GM12892 (cell line): ENCODE data around the gene NDRG4.

Source experiments
- DNase-seq: peaks from one replicate; pipeline ENCODE4 v3.0.0; 2011; ENCODE audit not compliant: insufficient read length
- FAIRE-seq: peaks from 2 replicates; lab custom pipeline; 2011; peaks lifted over from hg19 to GRCh38; lab: Jason Lieb, UNC
- POLR2A ChIP-seq: IDR thresholded peaks from 2 replicates; pipeline ENCODE4 v1.6.1; 2011; ENCODE audit warnings: low read depth, low read length, control low read depth
- POLR2AphosphoS5 ChIP-seq: IDR thresholded peaks from 2 replicates; pipeline ENCODE4 v1.6.1; 2011; ENCODE audit warnings: low read depth, low read length, control low read depth
- TAF1 ChIP-seq: IDR thresholded peaks from 2 replicates; pipeline ENCODE4 v1.6.1; 2011; ENCODE audit warnings: low read depth, mild to moderate bottlenecking, control low read depth, low read length, borderline replicate concordance

Gene NDRG4

GRCh38 chr16:58467905-58468304 is 32.0 kb upstream of the NDRG4 start:
- DNase-seq: no peak
- FAIRE-seq: no peak
- no peak for TF ChIP-seq POLR2A
- TF ChIP-seq POLR2AphosphoS5: no peak
- no peak for TF ChIP-seq TAF1

- no peak for FAIRE-seq
- no peak for DNase-seq
- TF ChIP-seq TAF1 (no peak), POLR2AphosphoS5 (no peak), POLR2A (no peak)
Measured at GRCh38 chr16:58471209-58471975, 28.6 kb upstream of the NDRG4 start.

GRCh38 chr16:58472266-58472665 is 27.7 kb upstream of the NDRG4 start:
- no peak for DNase-seq
- TF ChIP-seq POLR2A: no peak
- no peak for TF ChIP-seq POLR2AphosphoS5
- no peak for TF ChIP-seq TAF1
- no peak for FAIRE-seq

GRCh38 chr16:58472827-58473226 is 27.1 kb upstream of the NDRG4 start:
- DNase-seq (no peak), FAIRE-seq (no peak)
- TF ChIP-seq POLR2A (no peak), TAF1 (no peak), POLR2AphosphoS5 (no peak)

- TF ChIP-seq TAF1 (no peak), POLR2A (no peak), POLR2AphosphoS5 (no peak)
- no peak for DNase-seq
- no peak for FAIRE-seq
Measured at GRCh38 chr16:58474296-58474695, 25.6 kb upstream of the NDRG4 start.

- FAIRE-seq: no peak
- DNase-seq: no peak
- TF ChIP-seq TAF1: no peak
- TF ChIP-seq POLR2AphosphoS5: no peak
- no peak for TF ChIP-seq POLR2A
Measured at GRCh38 chr16:58475091-58475619, 24.8 kb upstream of the NDRG4 start.

GRCh38 chr16:58476791-58477190 is 23.2 kb upstream of the NDRG4 start:
- DNase-seq: no peak
- FAIRE-seq: no peak
- no peak for TF ChIP-seq POLR2A
- TF ChIP-seq POLR2AphosphoS5: no peak
- no peak for TF ChIP-seq TAF1

- FAIRE-seq (no peak), DNase-seq (no peak)
- no peak for TF ChIP-seq POLR2AphosphoS5
- TF ChIP-seq TAF1: no peak
- no peak for TF ChIP-seq POLR2A
Measured at GRCh38 chr16:58478427-58478826, 21.5 kb upstream of the NDRG4 start.

GRCh38 chr16:58481226-58481869 is 18.6 kb upstream of the NDRG4 start:
- no peak for FAIRE-seq
- no peak for TF ChIP-seq POLR2A
- TF ChIP-seq TAF1: no peak
- TF ChIP-seq POLR2AphosphoS5: no peak
- no peak for DNase-seq

GRCh38 chr16:58481931-58482330 is 18.0 kb upstream of the NDRG4 start:
- no peak for TF ChIP-seq POLR2A
- TF ChIP-seq POLR2AphosphoS5: no peak
- TF ChIP-seq TAF1: no peak
- FAIRE-seq: no peak

GRCh38 chr16:58485184-58485887 is 14.6 kb upstream of the NDRG4 start:
- no peak for DNase-seq
- no peak for FAIRE-seq
- TF ChIP-seq POLR2AphosphoS5: no peak
- no peak for TF ChIP-seq POLR2A
- TF ChIP-seq TAF1: no peak

More at GRCh38 chr16:58481931-58482330, 18.0 kb upstream of the NDRG4 start:
- DNase-seq: no peak

- FAIRE-seq (peak; percentile 92), DNase-seq (peak; percentile 90)
- TF ChIP-seq TAF1: no peak
- TF ChIP-seq POLR2AphosphoS5: no peak
Measured at GRCh38 chr16:58487566-58488351, 12.2 kb upstream of the NDRG4 start.
